ENCODE results near the gene FBXO4.
"Not testable (repeated sequence)": the region's sequence is repeated elsewhere in the genome, so short reads cannot be mapped to it uniquely, and the experiment has no call there.

FBXO4 gene

DNA sequence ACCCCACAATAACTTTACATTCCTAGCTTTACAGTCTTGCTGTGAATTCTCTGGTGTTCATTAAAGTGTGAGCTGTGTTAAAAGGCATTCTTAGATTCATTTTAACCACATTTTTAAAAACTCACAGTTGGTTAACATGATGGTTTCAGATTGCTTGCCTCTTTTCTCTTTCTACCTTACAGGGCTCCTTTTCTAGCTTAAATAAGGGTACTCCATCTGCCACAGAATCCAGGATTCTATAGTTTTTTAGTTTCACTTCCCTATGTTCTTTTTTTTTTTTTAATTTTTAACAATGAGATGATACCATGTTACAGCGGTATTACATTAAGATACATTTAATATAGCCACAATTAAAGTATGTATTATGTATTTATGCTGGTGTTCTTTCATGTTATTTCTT, 3.9 kb upstream of the FBXO4 start:
- in situ Hi-C loops (cut with MboI; ENCODE audit: low sequenced_read_pairs) = loop anchor here (25.0 kb wide), 1 partner anchor 1091 kb away; no protein-coding TSS in a partner anchor

DNA sequence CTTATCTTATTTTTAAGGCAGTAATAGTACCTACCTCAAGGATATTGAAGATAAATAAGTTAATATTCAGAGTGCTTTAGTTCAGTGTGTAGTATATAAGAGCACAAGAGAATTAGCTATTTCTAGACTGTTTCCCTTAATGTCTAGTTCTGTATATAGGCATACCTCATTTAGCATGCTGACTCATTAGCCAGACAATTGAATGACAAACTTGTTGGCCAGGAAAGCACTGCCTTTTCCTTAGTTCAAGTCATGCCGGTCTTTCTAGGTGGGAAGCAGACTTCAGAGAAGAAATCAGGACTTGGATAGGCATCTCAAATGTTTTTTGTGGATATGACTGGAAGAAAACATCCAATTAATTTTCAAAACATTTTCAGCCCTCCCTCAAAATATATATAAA, 3.2 kb upstream of the FBXO4 start:
- in situ Hi-C loops (cut with MboI; ENCODE audit: low sequenced_read_pairs) = loop anchor here (25.0 kb wide), 1 partner anchor 1090 kb away; no protein-coding TSS in a partner anchor

DNA sequence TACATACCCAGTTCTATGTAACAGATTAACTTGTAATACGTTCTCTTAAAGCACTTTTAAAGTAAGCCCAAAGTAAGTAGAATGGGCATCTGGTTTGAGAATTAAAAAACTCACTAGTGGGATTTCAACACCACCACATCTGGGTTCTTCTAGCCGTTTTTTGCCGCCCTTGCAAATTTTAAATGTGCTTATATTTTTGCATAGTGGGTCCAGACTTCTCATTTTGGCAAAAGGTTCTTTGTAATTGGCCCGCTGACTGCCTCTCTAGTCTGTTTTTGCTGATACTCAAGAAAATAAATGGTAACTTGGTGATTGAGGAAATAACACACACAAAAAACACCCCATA, 582 bp upstream of the FBXO4 start:
- in situ Hi-C loops (cut with MboI; ENCODE audit: low sequenced_read_pairs) = loop anchor here (25.0 kb wide), 1 partner anchor 1088 kb away; no protein-coding TSS in a partner anchor

DNA sequence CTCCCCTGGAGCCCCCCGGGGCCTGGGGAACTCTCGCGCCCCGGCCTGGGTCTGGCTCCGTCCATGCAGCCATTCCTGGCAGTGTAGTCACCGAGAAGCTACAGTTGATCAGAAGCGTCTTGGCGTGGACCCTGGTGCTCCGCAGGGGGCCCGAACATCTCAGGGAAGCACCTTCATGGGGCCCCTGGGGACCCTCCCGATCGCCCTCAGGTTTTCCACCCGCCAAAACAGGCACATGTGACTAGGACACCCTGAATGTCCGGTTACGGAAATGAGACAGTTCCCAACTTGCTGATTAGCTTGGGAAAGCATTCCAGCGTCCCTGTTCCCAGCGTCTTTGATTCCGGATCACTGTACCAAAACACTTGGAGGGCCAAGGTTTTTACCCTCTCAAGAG, 472 bp downstream of the FBXO4 start:
- in situ Hi-C loops (cut with MboI; ENCODE audit: low sequenced_read_pairs) = no loop called here

DNA sequence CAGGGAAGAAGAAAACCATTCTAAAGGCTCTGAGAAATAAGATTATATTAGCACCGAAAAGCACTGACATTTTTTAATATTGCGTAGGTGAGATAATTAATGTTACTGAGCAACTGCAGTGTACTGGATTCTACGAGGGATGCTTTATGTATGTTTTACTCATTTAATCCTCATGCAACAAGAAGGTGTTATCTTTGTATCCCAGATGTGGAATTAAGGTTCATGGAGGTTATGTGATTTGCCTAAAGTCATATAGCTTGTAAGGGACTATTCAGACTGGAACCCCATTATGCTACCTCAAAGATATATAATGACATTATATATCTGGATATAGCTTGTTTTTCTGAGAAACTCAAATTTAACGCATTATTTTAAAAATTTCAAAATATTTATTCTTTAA, 2.5 kb downstream of the FBXO4 start:
- in situ Hi-C loops (cut with MboI; ENCODE audit: low sequenced_read_pairs) = no loop called here

DNA sequence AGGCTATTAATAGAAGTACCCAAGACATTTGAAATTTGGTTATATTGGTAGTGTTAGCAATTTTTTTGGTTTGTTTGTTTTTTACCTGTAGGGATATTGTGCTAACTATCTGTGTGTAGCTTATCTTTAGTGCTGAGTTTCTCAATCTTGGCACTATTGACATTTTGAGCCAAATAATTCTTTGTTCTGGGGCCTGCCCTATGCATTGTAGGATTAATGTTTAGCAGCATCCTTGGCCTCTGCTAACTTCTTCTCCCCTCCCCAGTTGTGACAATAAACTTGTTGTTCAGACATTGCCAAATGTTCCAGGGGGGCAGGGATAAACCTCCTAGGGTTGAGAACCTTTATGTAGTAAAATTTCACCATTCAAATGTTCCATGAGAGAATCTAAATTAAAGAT, 4.0 kb downstream of the FBXO4 start:
- in situ Hi-C loops (cut with MboI; ENCODE audit: low sequenced_read_pairs) = no loop called here

DNA sequence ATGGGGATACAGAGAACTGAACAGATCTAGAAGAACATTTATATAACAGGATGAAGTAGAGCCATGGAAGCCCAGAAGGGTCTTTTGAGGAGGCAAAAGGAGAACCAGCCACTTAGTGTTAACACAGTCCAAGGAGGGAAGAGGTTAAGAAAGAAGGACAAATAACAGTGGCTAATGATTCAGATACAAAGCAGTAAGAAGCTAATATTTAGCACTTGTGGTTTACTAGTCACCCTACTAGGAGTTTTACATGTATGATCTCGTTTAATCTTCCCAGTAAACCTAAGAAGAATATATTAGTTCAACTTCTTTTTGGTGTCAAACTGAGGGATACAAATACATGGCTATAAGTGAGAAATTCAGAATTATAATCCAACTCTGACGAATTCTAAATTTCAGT, 7.7 kb downstream of the FBXO4 start:
- in situ Hi-C loops (cut with MboI; ENCODE audit: low sequenced_read_pairs) = no loop called here

DNA sequence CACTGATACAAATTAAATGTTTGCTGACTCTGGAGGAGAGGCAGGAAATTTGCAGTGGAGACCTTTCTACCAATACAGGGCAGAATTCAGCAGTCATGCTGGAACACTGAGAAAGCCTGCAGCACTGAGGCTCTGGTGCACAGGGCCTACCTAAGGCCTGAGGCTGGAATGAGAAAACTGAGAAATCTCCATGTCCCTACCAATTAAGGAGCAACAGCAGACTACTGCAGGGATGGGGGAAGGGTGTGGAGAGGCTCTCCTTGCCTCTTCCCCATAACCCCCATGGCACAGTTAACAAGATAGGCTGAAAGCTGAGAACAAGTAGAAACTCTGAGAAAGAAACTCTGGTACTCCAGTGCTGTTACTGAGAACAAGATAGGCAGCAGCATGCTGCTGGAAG, 10.5 kb downstream of the FBXO4 start:
- in situ Hi-C loops (cut with MboI; ENCODE audit: low sequenced_read_pairs) = no loop called here

DNA sequence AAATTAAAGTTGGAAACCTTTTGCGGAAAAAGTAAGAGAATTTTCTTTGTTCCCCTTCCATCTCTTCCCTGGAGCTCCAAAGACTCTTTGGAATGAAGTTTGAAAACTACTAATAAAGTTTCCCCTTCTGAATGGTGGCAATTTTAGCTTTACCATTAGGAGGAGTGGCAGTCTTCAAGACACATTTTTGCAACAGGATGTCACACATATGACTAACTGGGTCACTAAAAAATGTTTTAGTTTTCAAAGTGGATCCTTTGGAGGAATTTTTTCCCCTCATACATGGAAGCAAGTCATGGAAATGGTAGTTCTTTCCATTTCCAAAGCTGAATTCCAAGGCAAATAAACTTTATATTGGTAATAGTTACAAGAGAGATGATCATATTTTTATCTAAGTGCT, 15.6 kb downstream of the FBXO4 start:
- in situ Hi-C loops (cut with MboI; ENCODE audit: low sequenced_read_pairs) = no loop called here

DNA sequence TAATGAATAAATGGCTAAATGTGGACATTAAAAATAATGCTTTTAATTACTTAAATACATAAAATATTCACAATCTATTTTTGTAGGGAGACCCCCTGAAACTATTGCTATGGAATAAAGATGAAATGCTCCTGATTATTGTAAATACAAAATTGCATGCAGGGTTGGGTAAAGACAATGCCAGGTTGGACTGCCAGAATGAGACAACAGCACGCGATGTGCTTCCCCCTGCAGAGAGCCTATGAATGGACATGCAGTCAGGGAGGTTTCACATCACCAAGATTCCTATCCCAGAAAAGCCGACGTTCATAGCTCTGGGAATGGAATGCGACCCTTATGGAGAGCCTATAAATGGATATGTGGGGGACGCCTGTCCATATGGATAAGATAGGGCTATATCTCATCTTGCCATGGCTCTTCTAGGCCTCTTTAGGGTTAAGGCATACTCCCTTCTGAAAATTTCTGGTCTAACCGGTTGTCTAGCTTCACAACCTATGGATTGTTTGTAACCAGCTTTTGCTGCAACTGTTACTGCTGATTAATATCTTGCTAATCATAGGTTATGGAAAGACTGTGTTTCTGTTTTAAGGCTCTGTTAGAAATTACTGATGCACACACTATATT, 20.4 kb downstream of the FBXO4 start:
- in situ Hi-C loops (cut with MboI; ENCODE audit: low sequenced_read_pairs) = not testable (repeated sequence)

DNA sequence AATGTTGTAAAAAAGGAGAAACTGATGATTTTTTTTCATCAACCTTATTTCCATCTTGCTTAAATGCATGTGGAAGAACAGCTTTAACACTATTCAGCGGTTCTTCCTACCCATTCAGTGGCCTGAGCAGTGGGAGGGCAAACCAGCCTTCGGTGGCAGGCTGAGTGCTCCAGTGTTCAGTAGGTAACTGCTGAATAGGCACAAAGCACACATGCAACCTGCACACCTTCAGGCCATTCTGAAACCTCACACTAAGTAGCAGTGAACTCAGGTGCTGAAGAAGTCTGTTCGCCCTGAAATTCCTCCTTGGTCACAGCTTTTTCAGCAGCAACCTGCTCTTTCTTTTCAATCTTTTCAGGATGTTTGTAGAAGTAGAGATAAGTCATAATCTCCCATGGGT, 26.1 kb downstream of the FBXO4 start:
- in situ Hi-C loops (cut with MboI; ENCODE audit: low sequenced_read_pairs) = no loop called here

DNA sequence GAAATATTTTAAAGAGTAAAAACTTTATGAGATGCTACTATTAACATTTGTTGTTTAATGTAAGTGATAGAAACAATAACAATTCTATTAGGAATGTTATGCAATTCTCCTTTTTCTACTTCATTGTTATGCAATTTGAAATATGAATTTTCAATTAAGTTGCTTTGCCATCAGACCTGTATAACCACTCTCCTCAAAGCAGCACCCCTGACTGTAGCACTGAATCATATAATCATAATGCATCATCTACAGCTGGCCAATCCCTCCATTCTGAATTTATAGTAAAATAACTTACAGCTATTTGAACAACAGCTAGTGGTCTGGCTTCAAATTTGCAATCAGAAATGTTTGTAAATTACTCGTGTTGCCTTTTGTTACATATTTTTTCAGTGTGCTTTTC, 29.2 kb downstream of the FBXO4 start:
- in situ Hi-C loops (cut with MboI; ENCODE audit: low sequenced_read_pairs) = no loop called here

DNA sequence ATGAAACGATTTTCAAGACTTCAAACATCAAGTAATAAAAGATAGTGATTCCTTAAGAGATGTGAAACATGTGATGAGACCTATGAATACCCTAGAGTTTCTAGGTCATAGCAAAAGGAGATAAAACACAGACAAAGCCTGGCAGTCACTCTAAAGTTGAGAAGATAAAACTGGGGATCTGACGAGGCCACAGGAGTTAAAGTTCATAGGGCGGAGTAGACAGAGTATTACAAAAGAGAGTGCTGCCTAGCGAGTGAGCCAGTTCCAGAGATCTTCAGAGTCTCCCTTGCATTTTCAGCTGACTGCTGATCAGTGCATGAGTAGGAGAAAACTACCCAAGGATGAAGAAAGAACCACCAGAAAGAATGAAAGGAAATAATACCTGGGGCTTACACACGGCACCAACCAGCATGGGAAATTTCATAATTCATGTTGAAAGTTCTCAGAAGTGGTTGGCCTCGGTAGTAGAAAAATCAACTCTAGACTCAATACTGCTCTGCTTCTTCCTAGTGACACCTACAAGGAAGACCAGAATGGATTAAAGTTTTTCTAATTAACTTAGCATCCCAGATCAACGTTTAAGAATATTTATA, 30.4 kb downstream of the FBXO4 start:
- in situ Hi-C loops (cut with MboI; ENCODE audit: low sequenced_read_pairs) = no loop called here

DNA sequence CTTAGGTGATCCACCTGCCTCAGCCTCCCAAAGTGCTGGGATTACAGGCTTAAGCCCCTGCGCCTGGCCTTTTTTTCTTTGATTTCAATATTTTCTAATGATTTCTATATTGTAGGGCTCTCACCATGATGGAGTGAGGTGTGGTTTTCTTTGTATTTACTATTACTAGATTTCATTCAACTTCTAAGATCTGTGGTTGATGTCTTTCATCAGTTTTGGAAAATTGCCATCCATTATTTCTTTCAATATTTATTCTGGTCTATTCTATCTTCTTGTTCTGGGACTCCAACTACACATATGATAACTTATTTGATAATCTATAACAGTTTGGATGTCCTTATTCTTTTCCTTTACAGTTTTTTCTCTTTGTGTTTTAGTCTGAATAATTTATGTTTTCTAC, 31.9 kb downstream of the FBXO4 start:
- in situ Hi-C loops (cut with MboI; ENCODE audit: low sequenced_read_pairs) = no loop called here

DNA sequence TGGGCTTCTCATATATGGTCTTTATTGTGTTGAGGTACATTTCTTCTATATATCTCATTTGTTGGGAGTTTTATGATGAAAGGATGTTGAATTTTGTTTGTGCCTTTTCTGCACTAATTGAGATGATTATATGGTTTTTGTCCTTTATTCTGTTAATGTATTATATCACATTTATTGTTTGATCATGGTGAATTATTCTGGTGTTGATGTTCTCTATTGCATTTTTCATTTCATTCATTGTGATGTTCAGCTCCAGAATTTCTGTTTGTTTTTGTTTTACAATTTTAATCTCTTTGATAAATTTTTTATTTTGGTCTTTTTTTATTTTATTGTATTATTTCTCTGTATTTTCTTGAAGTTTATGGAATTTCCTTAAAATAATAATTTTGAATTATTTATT, 35.4 kb downstream of the FBXO4 start:
- in situ Hi-C loops (cut with MboI; ENCODE audit: low sequenced_read_pairs) = no loop called here

DNA sequence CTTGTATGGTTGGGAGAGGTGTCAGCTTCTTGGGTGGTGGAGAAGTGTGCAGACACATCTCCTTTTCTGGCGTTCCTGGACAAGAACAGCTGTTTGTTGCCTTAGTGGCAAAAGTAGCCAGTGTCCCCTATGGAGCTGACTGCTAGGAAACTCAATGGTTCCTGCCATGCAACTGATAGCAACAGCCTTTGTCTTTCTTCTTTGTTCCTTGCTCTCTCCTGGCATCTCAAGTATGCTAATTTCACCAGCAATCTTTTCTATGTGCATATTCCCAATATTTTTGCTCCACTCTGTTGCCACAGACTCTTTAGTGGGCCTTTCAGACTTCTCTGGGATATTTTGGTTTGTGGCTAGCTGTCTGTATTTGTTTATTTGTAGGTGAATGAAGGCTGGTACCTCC, 36.7 kb downstream of the FBXO4 start:
- in situ Hi-C loops (cut with MboI; ENCODE audit: low sequenced_read_pairs) = no loop called here

DNA sequence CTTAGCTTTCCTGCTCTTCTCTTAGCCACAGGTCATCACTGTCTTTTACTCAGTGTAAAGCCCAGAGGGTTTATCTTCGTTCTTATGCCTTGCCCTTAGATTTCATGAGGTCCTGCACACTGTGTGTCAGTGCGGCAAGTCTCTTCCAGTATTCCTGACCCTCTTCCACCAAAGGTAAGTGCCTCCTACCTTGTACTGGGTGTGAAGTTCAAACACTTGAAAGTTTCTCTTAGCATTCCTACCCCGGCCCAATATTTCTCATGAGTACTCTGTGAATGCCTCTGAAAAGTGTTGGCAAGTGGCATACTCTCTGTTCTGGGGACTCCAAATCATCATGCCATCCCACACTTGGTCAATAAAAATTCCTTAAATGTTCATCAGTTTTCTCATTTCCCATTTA, 37.4 kb downstream of the FBXO4 start:
- in situ Hi-C loops (cut with MboI; ENCODE audit: low sequenced_read_pairs) = no loop called here

DNA sequence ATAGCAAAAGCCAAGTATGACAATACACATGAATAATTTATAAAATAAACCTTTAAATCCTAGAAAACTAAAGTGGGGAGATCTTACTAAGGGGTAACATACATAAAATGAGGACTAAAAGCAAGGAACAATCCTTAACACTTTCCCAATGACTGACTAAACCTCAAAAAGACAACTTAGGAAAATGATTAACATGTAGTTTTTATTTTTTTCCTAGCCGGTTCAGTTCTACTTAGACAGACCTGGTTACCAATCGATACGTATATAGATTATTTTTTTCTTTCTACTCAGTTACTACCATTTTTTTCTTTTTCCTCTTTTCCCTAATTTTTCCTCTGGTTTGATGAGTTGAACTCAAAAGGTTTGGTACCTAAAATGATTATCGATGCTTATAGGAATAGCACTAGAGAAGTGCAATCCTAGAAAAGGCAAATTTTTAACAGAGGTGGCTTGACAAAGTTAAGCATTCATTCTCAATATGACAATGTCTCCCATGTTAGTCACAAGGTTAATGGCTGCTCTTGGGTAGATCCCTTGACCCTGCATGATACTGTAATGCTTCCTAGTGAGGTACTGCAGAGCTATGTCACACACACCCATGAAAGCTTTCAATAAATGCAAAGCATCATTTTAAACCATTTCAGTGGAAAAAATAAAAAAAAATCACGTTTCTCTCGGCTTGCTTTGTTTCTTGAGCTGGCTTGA, 41.5 kb downstream of the FBXO4 start:
- in situ Hi-C loops (cut with MboI; ENCODE audit: low sequenced_read_pairs) = no loop called here

DNA sequence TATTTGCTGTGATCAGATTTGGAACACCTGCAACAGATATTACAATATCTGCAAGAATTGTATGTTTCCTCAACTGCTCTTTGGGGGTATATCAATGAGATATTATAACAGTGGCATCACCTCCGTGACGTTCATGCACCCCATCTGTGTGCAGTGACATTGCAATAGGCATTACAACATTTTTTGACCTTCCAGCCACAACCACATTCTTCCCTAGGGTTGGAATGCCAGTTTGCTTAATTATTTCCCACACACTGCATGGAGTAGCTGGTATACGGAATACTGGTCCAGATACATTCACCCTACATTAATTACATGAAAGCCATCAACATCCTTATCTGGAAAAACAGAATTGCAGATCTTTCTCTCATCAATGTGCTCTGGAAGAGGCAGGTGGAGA, 42.3 kb downstream of the FBXO4 start:
- in situ Hi-C loops (cut with MboI; ENCODE audit: low sequenced_read_pairs) = no loop called here

DNA sequence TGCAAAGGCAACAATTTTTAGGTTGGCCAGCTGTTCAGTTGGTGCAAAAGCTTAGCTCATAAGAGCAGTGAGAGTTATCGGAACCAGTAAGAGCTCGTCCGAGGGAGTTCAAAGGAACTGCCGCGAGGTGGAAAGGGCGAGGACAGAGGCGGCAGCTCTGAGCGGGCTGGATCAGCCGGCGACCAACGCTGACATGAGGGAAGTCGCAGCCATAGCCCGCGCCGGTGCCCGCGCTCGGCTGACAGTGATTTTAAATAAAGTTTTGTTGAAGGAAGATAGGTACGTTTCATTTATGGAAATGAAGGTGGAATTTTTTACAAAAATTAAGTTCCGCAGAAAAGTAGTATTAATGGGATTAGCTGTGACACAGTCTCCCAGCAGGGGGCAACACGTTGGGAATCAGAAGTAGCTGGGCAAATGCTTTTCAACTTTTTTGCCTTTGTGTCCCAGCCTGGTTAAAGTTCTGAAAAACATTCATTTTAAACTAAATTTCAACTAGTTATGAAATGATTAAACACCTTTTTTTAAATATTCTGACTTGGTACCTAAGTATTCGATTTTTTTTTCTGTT, 43.2 kb downstream of the FBXO4 start:
- in situ Hi-C loops (cut with MboI; ENCODE audit: low sequenced_read_pairs) = no loop called here

DNA sequence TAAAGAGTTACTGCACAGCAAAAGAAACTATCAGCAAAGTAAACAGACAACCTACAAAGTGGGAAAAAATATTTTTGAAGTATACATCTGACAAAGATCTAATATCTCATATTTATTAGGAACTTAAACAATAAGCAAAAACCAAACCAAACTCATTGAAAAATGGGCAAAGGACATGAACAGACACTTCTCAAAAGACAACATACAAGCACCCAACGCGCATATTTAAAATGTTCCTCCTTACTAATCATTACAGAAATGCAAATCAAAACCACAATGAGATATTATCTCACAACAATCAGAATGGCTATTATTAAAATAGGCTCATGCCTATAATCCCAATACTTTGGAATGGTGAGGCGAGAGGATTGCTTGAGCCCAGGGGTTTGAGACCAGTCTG, 48.0 kb downstream of the FBXO4 start:
- in situ Hi-C loops (cut with MboI; ENCODE audit: low sequenced_read_pairs) = no loop called here

DNA sequence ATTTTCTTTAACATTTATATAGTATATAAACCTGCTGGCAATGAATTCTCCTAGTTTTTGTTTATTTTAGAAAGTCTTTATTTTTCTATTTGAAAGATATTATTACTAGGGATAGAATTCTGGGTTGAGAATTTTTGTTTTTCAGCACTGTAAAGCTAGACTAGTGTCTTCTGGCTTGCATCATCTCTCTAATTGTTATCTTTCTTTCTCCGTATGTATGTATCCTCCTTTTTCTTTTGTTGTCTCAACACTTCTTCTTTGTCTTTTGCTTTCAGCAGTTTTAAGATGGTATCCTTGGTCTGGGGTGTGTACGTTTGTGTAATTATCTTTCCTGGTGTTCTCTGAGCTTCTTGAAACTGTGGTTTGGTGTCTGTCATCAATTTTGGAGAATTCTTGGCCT, 48.8 kb downstream of the FBXO4 start:
- in situ Hi-C loops (cut with MboI; ENCODE audit: low sequenced_read_pairs) = no loop called here
